Measurements from ENCODE around the gene ADGRV1.

- TF ChIP-seq POLR2AphosphoS5 (IDR thresholded peaks at IDR 0.05; ENCODE audit: low read depth, low read length) (no peak), SIN3A (IDR thresholded peaks at IDR 0.05; ENCODE audit: borderline replicate concordance, insufficient read depth, low read length) (no peak)
Measured at GRCh38 chr5:91176288-91177016, 617.9 kb downstream of the ADGRV1 start.

All from PFSK-1 (cell line).